CD8-positive, alpha-beta memory T cell (primary cell): ENCODE data around the gene DNAI2. TPM values are rescaled to one million over a fixed set of nuclear protein-coding genes. Genes with fewer than 3 reads are reported as not detected.

Experiments used
- CTCF ChIA-PET: fragments of 350-600 bp; sonication (Branson Sonifier 250); formaldehyde crosslinking; loops from one replicate; lab custom pipeline; 2021; ENCODE audit warnings: antibody characterized with exemption; lab: Charles Lee
- POLR2A ChIA-PET: fragments of 350-600 bp; sonication (Branson Sonifier 250); formaldehyde crosslinking; loops from one replicate; lab custom pipeline; 2021; ENCODE audit warnings: antibody characterized with exemption; lab: Charles Lee
- DNase-seq, 5 donors: peaks; one replicate each; pipeline versions ENCODE4 v3.0.0 to v3.0.0-alpha.2; 2020 to 2022; ENCODE audit warnings: mixed read lengths in 1 of 5
- H3K27ac ChIP-seq: one replicate; pipeline ENCODE4 v1.7.0; 2013; ENCODE audit warnings: low read depth, mild to moderate bottlenecking, low read length, moderate library complexity
- H3K27me3 ChIP-seq: 2 replicates; pipeline ENCODE4 v1.7.0; 2013; ENCODE audit warnings: low read length, mild to moderate bottlenecking; ENCODE audit not compliant: insufficient read depth, poor library complexity, severe bottlenecking
- H3K36me3 ChIP-seq: 2 replicates; pipeline ENCODE4 v1.7.0; 2013; ENCODE audit warnings: mild to moderate bottlenecking, low read length, moderate library complexity; ENCODE audit not compliant: insufficient read depth
- H3K4me1 ChIP-seq: 2 replicates; pipeline ENCODE4 v1.7.0; 2013; ENCODE audit warnings: mild to moderate bottlenecking, low read length, moderate library complexity; ENCODE audit not compliant: insufficient read depth
- H3K4me3 ChIP-seq: 2 replicates; pipeline ENCODE4 v1.7.0; 2013; ENCODE audit warnings: mild to moderate bottlenecking, low read length
- H3K9me3 ChIP-seq: 2 replicates; pipeline ENCODE4 v1.7.0; 2013; ENCODE audit warnings: mild to moderate bottlenecking, low read length
- H3K27ac Mint-ChIP-seq, 8 donors: one replicate each; pipeline ENCODE4 v1.8.0; 2020 to 2021; ENCODE audit warnings: mixed read lengths in 8 of 8, mild to moderate bottlenecking in 6 of 8, inconsistent platforms in 3 of 8, moderate library complexity in 3 of 8
- H3K27me3 Mint-ChIP-seq, 2 donors: one replicate each; pipeline ENCODE4 v1.8.0; 2020 to 2021; ENCODE audit warnings: mixed read lengths in 2 of 2, mild to moderate bottlenecking in 1 of 2, moderate library complexity in 1 of 2
- H3K36me3 Mint-ChIP-seq, 3 donors: one replicate each; pipeline ENCODE4 v1.8.0; 2020 to 2021; ENCODE audit warnings: mixed read lengths in 3 of 3, inconsistent platforms in 1 of 3, mild to moderate bottlenecking in 1 of 3
- H3K4me1 Mint-ChIP-seq, 3 donors: one replicate each; pipeline ENCODE4 v1.8.0; 2020 to 2021; ENCODE audit warnings: mixed read lengths in 3 of 3, inconsistent platforms in 1 of 3, mild to moderate bottlenecking in 1 of 3
- H3K4me3 Mint-ChIP-seq, 7 donors: one replicate each; pipeline ENCODE4 v1.8.0; 2020 to 2021; ENCODE audit warnings: mixed read lengths in 7 of 7, mild to moderate bottlenecking in 6 of 7, moderate library complexity in 4 of 7, inconsistent platforms in 2 of 7
- H3K9me3 Mint-ChIP-seq, 5 donors: one replicate each; pipeline ENCODE4 v1.8.0; 2020 to 2022; ENCODE audit warnings: mixed read lengths in 5 of 5, mild to moderate bottlenecking in 3 of 5, moderate library complexity in 2 of 5, inconsistent platforms in 1 of 5
- polyA plus RNA-seq: library from polyadenylated mRNA; unstranded; fragments of 300-500 nt; fragmentation: Illumina TruSeq; gene quantifications from one replicate; pipeline ENCODE4 v1.2.3, GENCODE V29; 2021
- total RNA-seq, 2 experiments: library from RNA; stranded (reverse); gene quantifications; one replicate each; pipeline ENCODE4 v1.2.3, GENCODE V29; 2021

DNAI2 gene
- total and polyA plus RNA-seq, 3 experiments from 2014 or later, result 0.35 to 0.60 (median 0.37) TPM

GRCh38 chr17:74359916-74360315 is 85.9 kb downstream of the DNAI2 start:
- H3K4me3 ChIP-seq, result no peak overlapping the region
- DNase-seq, result no peak
- H3K4me3 Mint-ChIP-seq, result no peak overlapping the region
- no peaks in the 10 kb centered on the region for H3K9me3 ChIP-seq
- ChIA-PET CTCF (interaction anchor here (0.8 to 5.3 kb wide), 6 partner anchors 8 to 157 kb away, joined by 3 to 22 read pairs (median 4); partner anchors contain the start of genes GPR142 and RPL38), POLR2A (no interaction called here)
- H3K4me1 ChIP-seq, result no peaks in the 10 kb centered on the region
- no peak overlapping the region for H3K27ac Mint-ChIP-seq
- peaks cover 22% of the 10 kb centered on the region for H3K27me3 ChIP-seq
- no peaks in the 10 kb centered on the region for H3K36me3 Mint-ChIP-seq
- no peak overlapping the region for H3K27ac ChIP-seq
- H3K27me3 Mint-ChIP-seq, result peaks cover 30 to 45% of the 10 kb centered on the region in 2 donors
- H3K9me3 Mint-ChIP-seq, result no peaks in the 10 kb centered on the region
- H3K4me1 Mint-ChIP-seq, result peaks cover 4 to 10% (median 6%) of the 10 kb centered on the region in 3 donors
- no peaks in the 10 kb centered on the region for H3K36me3 ChIP-seq

- Histone ChIP-seq H3K27ac (no peak overlapping the region), H3K36me3 (no peaks in the 10 kb centered on the region), H3K27me3 (peaks cover 17% of the 10 kb centered on the region), H3K9me3 (no peaks in the 10 kb centered on the region), H3K4me3 (no peak overlapping the region), H3K4me1 (no peaks in the 10 kb centered on the region)
- Mint-ChIP-seq H3K9me3 (no peaks in the 10 kb centered on the region), H3K4me3 (no peak overlapping the region), H3K27ac (no peak overlapping the region), H3K27me3 (peaks cover 24 to 36% of the 10 kb centered on the region in 2 donors), H3K36me3 (no peaks in the 10 kb centered on the region), H3K4me1 (peaks cover 4 to 10% (median 6%) of the 10 kb centered on the region in 3 donors)
- ChIA-PET CTCF (interaction anchor here (0.7 to 5.3 kb wide), 7 partner anchors 7 to 156 kb away, joined by 3 to 22 read pairs (median 3); partner anchors contain the start of genes GPR142 and TTYH2), POLR2A (no interaction called here)
- DNase-seq, result no peak
Observed at GRCh38 chr17:74360899-74361229, 86.8 kb downstream of the DNAI2 start.

- Histone ChIP-seq H3K4me1 (no peaks in the 10 kb centered on the region), H3K27ac (no peak within 1 kb of the TSS), H3K9me3 (no peaks in the 10 kb centered on the region), H3K27me3 (peaks cover 17% of the 10 kb centered on the region), H3K36me3 (no peaks in the 10 kb centered on the region), H3K4me3 (no peak within 1 kb of the TSS)
- peak in 3 of 5 donors; percentile 13 to 62 (median 18) for DNase-seq
- Mint-ChIP-seq H3K4me1 (peaks cover 4 to 10% (median 6%) of the 10 kb centered on the region in 3 donors), H3K9me3 (no peaks in the 10 kb centered on the region), H3K27ac (no peak within 1 kb of the TSS), H3K27me3 (peaks cover 19 to 31% of the 10 kb centered on the region in 2 donors), H3K4me3 (no peak within 1 kb of the TSS), H3K36me3 (no peaks in the 10 kb centered on the region)
- CTCF ChIA-PET, result interaction anchor here (0.7 to 2.5 kb wide), 9 partner anchors 10 to 150 kb away, joined by 3 to 11 read pairs (median 3); partner anchors contain the start of gene TTYH2
- POLR2A ChIA-PET, result no interaction called here
Observed at GRCh38 chr17:74361230-74362068, 87.4 kb downstream of the DNAI2 start, which contains the start of gene BTBD17. Gene BTBD17 (minus strand): TSS chr17:74361868. CDS start chr17:74361819, 49 bp downstream.

- no peak for DNase-seq
- Mint-ChIP-seq H3K4me1 (peaks cover 4 to 10% (median 6%) of the 10 kb centered on the region in 3 donors), H3K36me3 (no peaks in the 10 kb centered on the region), H3K4me3 (no peak overlapping the region), H3K9me3 (no peaks in the 10 kb centered on the region), H3K27ac (no peak overlapping the region), H3K27me3 (peaks cover 19 to 30% of the 10 kb centered on the region in 2 donors)
- Histone ChIP-seq H3K27ac (no peak overlapping the region), H3K4me1 (no peaks in the 10 kb centered on the region), H3K36me3 (no peaks in the 10 kb centered on the region), H3K9me3 (no peaks in the 10 kb centered on the region), H3K4me3 (no peak overlapping the region), H3K27me3 (peaks cover 17% of the 10 kb centered on the region)
- CTCF ChIA-PET, result interaction anchor here (0.6 to 2.2 kb wide), 7 partner anchors 9 to 155 kb away, joined by 3 to 11 read pairs (median 4); no protein-coding TSS in a partner anchor
- POLR2A ChIA-PET, result no interaction called here
Observed at GRCh38 chr17:74362069-74362405, 88.0 kb downstream of the DNAI2 start.

- Mint-ChIP-seq H3K36me3 (no peaks in the 10 kb centered on the region), H3K4me3 (no peak overlapping the region), H3K4me1 (peaks cover under 1 to 6% (median 4%) of the 10 kb centered on the region in 3 donors), H3K9me3 (no peaks in the 10 kb centered on the region), H3K27me3 (peaks cover 15 to 27% of the 10 kb centered on the region in 2 donors), H3K27ac (no peak overlapping the region)
- no peaks in the 10 kb centered on the region for H3K9me3 ChIP-seq
- H3K4me1 ChIP-seq, result peaks cover under 1% of the 10 kb centered on the region
- peaks cover 14% of the 10 kb centered on the region for H3K27me3 ChIP-seq
- H3K36me3 ChIP-seq, result no peaks in the 10 kb centered on the region
- H3K27ac ChIP-seq, result no peak overlapping the region
- ChIA-PET POLR2A (interaction anchor here (0.6 kb wide), 1 partner anchor 160 kb away, joined by 8 read pairs; no protein-coding TSS in a partner anchor), CTCF (interaction anchor here (0.6 to 2.2 kb wide), 9 partner anchors 8 to 156 kb away, joined by 3 to 11 read pairs (median 3); no protein-coding TSS in a partner anchor)
- H3K4me3 ChIP-seq, result no peak overlapping the region
- DNase-seq, result no peak
Observed at GRCh38 chr17:74362810-74363498, 88.9 kb downstream of the DNAI2 start.

Other genes starting within 250 kb of the DNAI2 start
- gene RPL38, start 70.6 kb upstream of the DNAI2 start, total RNA-seq, result 1,000 to 10,000 TPM; 1,457 to 1,489 TPM
- gene RPL38, start 70.6 kb upstream of the DNAI2 start, polyA plus RNA-seq, result 1,839 TPM
- gene TTYH2, start 60.7 kb upstream of the DNAI2 start, total RNA-seq, result 10 to 100 TPM; 17.1 to 17.4 TPM
- 6.0 TPM for gene TTYH2, start 60.7 kb upstream of the DNAI2 start, polyA plus RNA-seq
- gene KIF19, start 52.0 kb downstream of the DNAI2 start, total RNA-seq, result under 1 TPM; 0.20 to 0.24 TPM
- gene KIF19, start 52.0 kb downstream of the DNAI2 start, polyA plus RNA-seq, result 3.4 TPM
- gene BTBD17, start 87.6 kb downstream of the DNAI2 start, total RNA-seq, result not detected
- gene BTBD17, start 87.6 kb downstream of the DNAI2 start, polyA plus RNA-seq, result not detected
- not detected for gene GPR142, start 93.3 kb downstream of the DNAI2 start, total RNA-seq
- gene GPR142, start 93.3 kb downstream of the DNAI2 start, polyA plus RNA-seq, result not detected
- gene GPRC5C, start 157.9 kb downstream of the DNAI2 start, total RNA-seq, result under 1 TPM in 1 of 2 experiments, not detected in 1; 0.27 TPM
- not detected for gene GPRC5C, start 157.9 kb downstream of the DNAI2 start, polyA plus RNA-seq
- gene CD300A, start 192.4 kb downstream of the DNAI2 start, total RNA-seq, result 1 to 10 TPM; 3.1 to 3.8 TPM
- gene CD300A, start 192.4 kb downstream of the DNAI2 start, polyA plus RNA-seq, result 121 TPM